ENCODE measurements around the gene SLK.

SLK gene

GRCh38 chr10:104049504-104050250, 82.7 kb downstream of the SLK start:
- TF ChIP-seq GATA1 (IDR thresholded peaks at IDR 0.05; ENCODE audit: low read depth, low read length) (no peak), POLR2A (IDR thresholded peaks at IDR 0.05; ENCODE audit: low read length) (no peak)
- no peak for DNase-seq

DNA sequence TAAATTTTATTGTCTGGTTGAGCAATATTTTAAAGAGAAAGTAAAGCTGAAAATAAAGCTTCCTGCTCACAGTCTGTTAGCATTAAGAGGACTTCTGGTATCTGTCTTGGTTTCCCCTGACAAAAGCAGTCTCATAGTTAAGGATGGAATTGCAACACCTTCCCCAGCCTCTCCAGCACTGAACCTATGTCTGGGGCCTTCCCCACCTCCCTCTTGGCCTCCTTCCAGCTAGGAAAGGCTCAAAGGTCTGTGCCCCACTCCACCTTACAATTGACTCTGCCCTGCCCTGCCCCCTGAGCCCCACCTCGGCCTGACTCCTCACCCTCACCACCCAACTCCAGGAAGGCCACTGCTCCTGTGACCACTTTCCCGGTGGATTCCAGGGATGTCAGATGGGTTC, 85.5 kb downstream of the SLK start:
- no peak for TF ChIP-seq POLR2A (IDR thresholded peaks at IDR 0.05; ENCODE audit: low read length)
- TF ChIP-seq GATA1 (IDR thresholded peaks at IDR 0.05; ENCODE audit: low read depth, low read length) = no peak
- DNase-seq = no peak

DNA sequence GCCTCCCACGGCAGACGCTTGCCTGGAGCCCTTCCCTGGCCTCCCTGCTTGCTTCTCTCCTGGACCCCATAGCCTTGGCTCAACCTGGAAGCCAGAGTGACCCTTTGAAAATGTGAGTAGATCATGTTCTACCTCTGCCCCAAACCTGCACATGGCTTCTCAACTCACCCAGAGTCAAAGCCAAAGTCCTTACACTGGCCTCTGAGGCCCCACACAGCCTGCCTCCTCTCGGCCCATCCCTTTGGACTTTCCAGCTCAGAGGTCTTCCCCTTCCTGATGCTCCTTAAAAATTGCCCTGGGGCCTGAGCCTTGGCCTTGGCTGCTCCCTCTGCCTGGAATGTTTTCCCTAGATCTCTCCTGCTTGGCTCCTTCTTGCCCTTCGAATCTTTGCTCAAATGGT, 86.3 kb downstream of the SLK start:
- no peak for TF ChIP-seq POLR2A (IDR thresholded peaks at IDR 0.05; ENCODE audit: low read length)
- no peak for DNase-seq

DNA sequence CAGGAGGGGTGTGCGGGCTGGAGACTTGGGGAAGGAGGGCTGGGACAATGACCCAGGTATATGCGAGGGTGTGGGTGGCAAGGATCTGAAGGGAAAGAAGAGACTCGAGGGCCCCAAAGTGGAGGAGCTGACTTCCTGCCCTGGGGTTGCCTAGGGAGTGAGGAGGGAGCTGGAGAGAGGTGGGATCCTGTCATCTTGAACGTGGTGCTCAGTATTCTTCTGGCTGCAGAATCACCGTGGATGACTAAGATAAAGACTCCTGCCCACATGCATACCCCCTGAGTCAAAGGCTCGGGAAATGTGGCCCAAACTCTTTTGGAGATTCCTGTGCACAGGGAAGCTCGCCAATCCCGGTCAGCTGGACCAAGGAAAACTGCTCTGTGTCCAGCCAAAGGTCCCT, 87.5 kb downstream of the SLK start:
- no peak for DNase-seq
- no peak for TF ChIP-seq POLR2A (IDR thresholded peaks at IDR 0.05; ENCODE audit: low read length)

- no peak for TF ChIP-seq GATA1 (IDR thresholded peaks at IDR 0.05; ENCODE audit: low read depth, low read length)
- no peak for TF ChIP-seq POLR2A (IDR thresholded peaks at IDR 0.05; ENCODE audit: low read length)
- no peak for DNase-seq
These were observed 89.8 kb downstream of the SLK start for GRCh38 chr10:104056619-104057273.

DNA sequence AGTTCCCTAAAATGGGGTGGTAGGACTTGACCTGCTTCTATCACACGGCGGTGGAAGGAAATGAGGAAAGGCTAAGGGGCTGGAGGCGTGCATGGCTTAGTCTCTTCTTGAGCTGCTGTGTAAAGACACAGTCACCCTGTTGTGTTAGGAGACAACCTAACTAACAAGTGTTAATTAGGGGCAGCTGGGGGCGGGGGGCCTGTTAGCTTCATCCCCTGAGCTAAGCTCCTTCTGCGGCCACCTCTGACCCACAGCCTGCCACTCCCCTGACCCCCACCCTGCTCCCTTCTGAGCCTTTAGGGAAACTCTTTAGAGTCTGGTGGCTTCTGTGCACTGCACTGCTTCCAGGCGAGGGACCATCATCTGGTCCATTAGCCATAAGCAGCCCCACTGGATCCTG, 90.8 kb downstream of the SLK start:
- TF ChIP-seq GATA1 (IDR thresholded peaks at IDR 0.05; ENCODE audit: low read depth, low read length) (no peak), POLR2A (IDR thresholded peaks at IDR 0.05; ENCODE audit: low read length) (no peak)
- DNase-seq = no peak

DNA sequence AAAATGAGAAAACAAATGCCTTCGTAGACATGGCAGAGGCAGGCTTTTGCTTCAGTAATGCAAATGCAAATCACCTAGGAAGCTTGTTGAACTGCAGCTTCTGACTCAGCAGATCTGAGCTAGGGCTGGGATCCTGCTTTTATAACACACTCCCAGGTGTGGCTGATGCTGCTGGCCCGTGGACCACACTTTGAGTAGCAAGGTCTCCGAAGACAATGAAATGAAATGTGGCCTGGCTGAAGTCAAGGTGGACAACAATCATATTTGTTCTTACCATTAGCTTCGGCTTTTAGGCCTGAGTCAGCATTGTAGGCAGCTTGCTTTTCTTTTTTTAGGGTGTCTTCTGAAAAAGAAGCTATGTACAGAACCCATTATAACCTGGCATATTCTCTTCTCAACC, 92.4 kb downstream of the SLK start:
- no peak for TF ChIP-seq POLR2A (IDR thresholded peaks at IDR 0.05; ENCODE audit: low read length)
- no peak for TF ChIP-seq GATA1 (IDR thresholded peaks at IDR 0.05; ENCODE audit: low read depth, low read length)
- DNase-seq = no peak

DNA sequence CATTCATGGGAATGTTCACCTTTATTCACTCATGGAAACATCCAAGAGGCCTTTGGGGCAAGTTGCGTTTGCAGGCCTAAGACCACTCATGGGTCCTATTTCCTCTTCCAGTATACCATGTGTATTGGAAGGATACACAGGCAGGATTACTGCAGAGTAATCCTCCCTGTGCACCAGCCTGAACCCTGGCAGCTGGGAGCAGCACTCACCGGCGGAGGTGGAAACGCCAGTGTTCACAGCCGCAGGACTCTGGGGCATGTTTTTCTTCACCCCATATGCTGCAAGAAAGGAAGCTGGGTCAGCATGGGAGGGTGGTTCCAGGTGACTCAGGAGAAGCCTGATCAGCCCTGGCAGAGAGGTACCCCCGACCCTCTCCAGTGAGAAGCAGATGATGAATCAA, 94.3 kb downstream of the SLK start:
- DNase-seq = no peak
- TF ChIP-seq GATA1 (IDR thresholded peaks at IDR 0.05; ENCODE audit: low read depth, low read length) = no peak
- no peak for TF ChIP-seq POLR2A (IDR thresholded peaks at IDR 0.05; ENCODE audit: low read length)

DNA sequence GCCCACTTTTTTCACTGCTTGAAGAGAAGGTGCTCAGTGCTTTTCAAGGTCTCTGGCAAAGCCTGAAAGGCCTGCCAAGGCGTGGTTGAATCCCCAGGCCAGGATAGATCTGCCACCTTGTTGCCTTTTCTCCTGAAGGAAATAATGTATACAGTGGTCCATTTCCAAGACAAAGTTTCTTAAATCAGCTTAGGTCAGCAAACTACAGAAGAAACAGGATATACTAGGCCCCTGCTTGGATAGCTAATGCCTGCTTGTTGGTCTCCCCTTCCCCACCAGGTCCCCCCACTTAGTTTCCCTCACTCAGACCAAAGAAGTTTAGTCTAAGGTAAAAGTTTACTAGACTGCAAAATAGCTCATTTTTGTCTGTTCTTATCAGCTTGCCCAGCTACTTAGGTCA, 98.8 kb downstream of the SLK start:
- DNase-seq = no peak

DNA sequence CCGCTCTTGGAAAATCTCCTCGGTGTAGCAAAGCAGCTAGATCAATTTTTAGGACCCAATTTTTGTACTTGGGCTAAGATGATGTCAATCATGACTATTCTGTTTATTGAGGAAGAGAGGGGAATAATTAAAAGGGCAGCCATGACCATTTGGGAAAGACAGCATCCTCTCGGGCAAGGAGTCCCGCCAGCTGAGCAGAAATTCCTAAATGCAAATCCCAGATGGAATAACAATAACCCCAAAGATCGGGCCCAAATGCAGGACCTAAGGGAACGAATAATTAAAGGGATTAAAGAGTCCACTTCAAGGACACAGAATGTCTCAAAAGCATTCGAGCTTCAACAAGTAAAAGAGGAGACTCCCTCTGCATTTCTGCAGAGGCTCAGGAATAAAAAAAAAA, 100.0 kb downstream of the SLK start:
- DNase-seq = no peak

More for the DNA sequence above, 98.8 kb downstream of the SLK start:
- no peak for TF ChIP-seq POLR2A (IDR thresholded peaks at IDR 0.05; ENCODE audit: low read length)
- TF ChIP-seq GATA1 (IDR thresholded peaks at IDR 0.05; ENCODE audit: low read depth, low read length) = no peak

DNA sequence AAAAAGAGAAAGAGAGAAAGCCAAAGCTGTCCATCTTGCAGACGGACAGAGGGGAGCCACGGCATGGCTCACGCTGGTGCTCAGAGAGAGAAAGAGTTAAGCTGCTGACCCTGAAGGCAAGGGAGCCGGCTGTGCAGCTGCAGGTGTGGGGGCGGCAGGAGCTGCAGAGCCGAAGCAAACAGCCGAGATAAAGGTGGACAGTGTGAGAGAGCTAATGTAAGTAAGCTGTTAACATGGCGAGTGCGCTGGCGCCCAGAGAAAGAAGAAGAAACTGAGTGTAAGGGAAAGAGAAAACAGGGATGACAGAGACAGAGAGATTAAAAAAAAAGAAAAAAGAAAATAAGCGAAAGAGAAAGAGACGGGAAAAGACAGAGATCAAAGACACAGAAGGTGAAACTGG, 100.6 kb downstream of the SLK start:
- DNase-seq = no peak
- TF ChIP-seq POLR2A (IDR thresholded peaks at IDR 0.05; ENCODE audit: low read length) (no peak), GATA1 (IDR thresholded peaks at IDR 0.05; ENCODE audit: low read depth, low read length) (no peak)

More for the DNA sequence above, 100.0 kb downstream of the SLK start:
- TF ChIP-seq POLR2A (IDR thresholded peaks at IDR 0.05; ENCODE audit: low read length) = no peak
- no peak for TF ChIP-seq GATA1 (IDR thresholded peaks at IDR 0.05; ENCODE audit: low read depth, low read length)

GRCh38 chr10:104069613-104070012, 102.7 kb downstream of the SLK start:
- TF ChIP-seq GATA1 (IDR thresholded peaks at IDR 0.05; ENCODE audit: low read depth, low read length) (no peak), POLR2A (IDR thresholded peaks at IDR 0.05; ENCODE audit: low read length) (no peak)
- no peak for DNase-seq

DNA sequence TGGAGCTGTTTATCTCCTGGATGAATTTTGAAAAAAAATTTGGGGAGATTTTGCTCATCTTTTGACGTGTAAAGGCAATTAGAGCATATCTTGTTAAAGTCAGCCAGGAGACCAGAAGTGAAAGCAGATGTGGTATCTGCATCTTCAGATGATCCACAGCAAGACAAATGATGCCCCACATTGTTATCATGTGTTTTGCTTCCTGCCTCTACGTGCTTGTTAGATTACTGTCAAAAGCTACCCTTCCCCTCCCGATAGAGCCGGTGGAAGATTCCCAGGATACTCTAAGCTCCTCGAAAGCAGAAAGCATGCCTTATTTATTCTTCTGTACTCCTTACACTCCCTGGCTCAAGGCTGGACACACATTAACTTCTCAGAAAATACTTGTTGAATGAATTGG, 105.8 kb downstream of the SLK start:
- TF ChIP-seq GATA1 (IDR thresholded peaks at IDR 0.05; ENCODE audit: low read depth, low read length) (no peak), POLR2A (IDR thresholded peaks at IDR 0.05; ENCODE audit: low read length) (no peak)
- DNase-seq = no peak

DNA sequence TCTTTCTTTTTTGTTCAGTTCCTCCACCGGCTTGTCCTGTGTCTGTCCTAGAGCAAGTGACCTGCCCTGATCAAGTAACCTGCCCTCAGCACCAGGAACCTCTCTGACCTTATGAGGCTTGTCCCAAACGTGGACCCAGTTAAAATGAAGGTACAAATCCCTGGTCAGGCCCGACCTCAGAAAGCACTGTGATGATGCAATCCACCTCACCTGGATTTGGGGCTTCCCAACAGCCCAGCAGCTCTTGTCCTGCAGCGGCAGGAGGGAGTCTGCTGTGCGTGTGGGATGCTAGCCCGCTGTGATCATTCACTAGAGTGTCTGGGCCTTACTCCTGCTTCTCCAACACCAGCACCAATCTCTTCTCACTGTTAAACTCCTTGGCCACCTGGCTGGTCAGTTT, 107.6 kb downstream of the SLK start:
- TF ChIP-seq GATA1 (IDR thresholded peaks at IDR 0.05; ENCODE audit: low read depth, low read length) (no peak), POLR2A (IDR thresholded peaks at IDR 0.05; ENCODE audit: low read length) (no peak)
- no peak for DNase-seq

- no peak for DNase-seq
These were observed 109.8 kb downstream of the SLK start for GRCh38 chr10:104076743-104077160.

More at GRCh38 chr10:104076743-104077160, 109.8 kb downstream of the SLK start:
- TF ChIP-seq POLR2A (IDR thresholded peaks at IDR 0.05; ENCODE audit: low read length) = no peak
- no peak for TF ChIP-seq GATA1 (IDR thresholded peaks at IDR 0.05; ENCODE audit: low read depth, low read length)
